Jurkat, Clone E6-1 (cell line): ENCODE data around the gene ABLIM3.

Experiments used
- DNase-seq: peaks from one replicate; pipeline ENCODE4 v3.0.0-alpha.2; 2011; ENCODE audit warnings: low read depth, low spot score
- H3K4me3 ChIP-seq: 2 replicates; pipeline ENCODE4 v1.5.1; 2011; ENCODE audit warnings: mild to moderate bottlenecking, low read length, control low read depth, moderate library complexity

Gene ABLIM3

GRCh38 chr5:149130121-149130914 is 11.0 kb upstream of the ABLIM3 start:
- no peak overlapping the region for H3K4me3 ChIP-seq
- DNase-seq: no peak

- no peak for DNase-seq
- no peak overlapping the region for H3K4me3 ChIP-seq
Measured at GRCh38 chr5:149132474-149132873, 8.8 kb upstream of the ABLIM3 start.

GRCh38 chr5:149133795-149134777 is 7.2 kb upstream of the ABLIM3 start:
- H3K4me3 ChIP-seq: no peak overlapping the region
- no peak for DNase-seq

- DNase-seq: no peak
- no peak overlapping the region for H3K4me3 ChIP-seq
Measured at GRCh38 chr5:149134778-149135500, 6.4 kb upstream of the ABLIM3 start.

GRCh38 chr5:149135536-149136201 is 5.6 kb upstream of the ABLIM3 start:
- no peak for DNase-seq
- H3K4me3 ChIP-seq: no peak overlapping the region

GRCh38 chr5:149138182-149138923 is 2.9 kb upstream of the ABLIM3 start:
- H3K4me3 ChIP-seq: no peak overlapping the region
- DNase-seq: no peak

GRCh38 chr5:149140197-149141002 is 893 bp upstream of the ABLIM3 start:
- DNase-seq: no peak
- H3K4me3 ChIP-seq: no peak overlapping the region

GRCh38 chr5:149141957-149142851 is 911 bp downstream of the ABLIM3 start:
- no peak for DNase-seq
- no peak overlapping the region for H3K4me3 ChIP-seq

GRCh38 chr5:149143470-149143869 is 2.2 kb downstream of the ABLIM3 start:
- no peak for DNase-seq
- H3K4me3 ChIP-seq: no peak overlapping the region

- no peak overlapping the region for H3K4me3 ChIP-seq
- no peak for DNase-seq
Measured at GRCh38 chr5:149144637-149145036, 3.3 kb downstream of the ABLIM3 start.

- H3K4me3 ChIP-seq: no peak overlapping the region
- DNase-seq: no peak
Measured at GRCh38 chr5:149145138-149145537, 3.8 kb downstream of the ABLIM3 start.

- no peak overlapping the region for H3K4me3 ChIP-seq
- DNase-seq: no peak
Measured at GRCh38 chr5:149147676-149148075, 6.4 kb downstream of the ABLIM3 start.

GRCh38 chr5:149149942-149150341 is 8.6 kb downstream of the ABLIM3 start:
- DNase-seq: no peak

GRCh38 chr5:149150457-149150856 is 9.2 kb downstream of the ABLIM3 start:
- no peak for DNase-seq
- H3K4me3 ChIP-seq: no peak overlapping the region

More at GRCh38 chr5:149149942-149150341, 8.6 kb downstream of the ABLIM3 start:
- no peak overlapping the region for H3K4me3 ChIP-seq

GRCh38 chr5:149151717-149152116 is 10.4 kb downstream of the ABLIM3 start:
- DNase-seq: no peak
- H3K4me3 ChIP-seq: no peak overlapping the region

- no peak for DNase-seq
- H3K4me3 ChIP-seq: no peak overlapping the region
Measured at GRCh38 chr5:149152317-149152746, 11.0 kb downstream of the ABLIM3 start.
